NB4 (cell line): ENCODE measurements around the gene EIPR1.

Experiments used
- DNase-seq: peaks from one replicate; pipeline ENCODE4 v3.0.0; 2010; ENCODE audit warnings: low read depth
- H3K4me3 ChIP-seq: one replicate; pipeline ENCODE4 v1.5.1; 2011; ENCODE audit warnings: mild to moderate bottlenecking, low read depth, low read length, moderate library complexity
- MYC ChIP-seq: IDR thresholded peaks from 2 replicates; pipeline ENCODE4 v1.6.1; 2011; ENCODE audit warnings: low read depth, low read length
- POLR2A ChIP-seq: IDR thresholded peaks from 2 replicates; pipeline ENCODE4 v1.6.1; 2011; ENCODE audit warnings: mild to moderate bottlenecking; ENCODE audit not compliant: insufficient read length; ENCODE audit errors: extremely low read depth
- TF ChIP-seq, protein P1 (sequence below): IDR thresholded peaks from one replicate; pipeline ENCODE4 v1.5.1; 2012; ENCODE audit warnings: low read depth, low read length
- TF ChIP-seq, protein P2 (sequence below): IDR thresholded peaks from 2 replicates; pipeline ENCODE4 v1.6.1; 2011; ENCODE audit warnings: low read depth, low read length

EIPR1 gene

DNA sequence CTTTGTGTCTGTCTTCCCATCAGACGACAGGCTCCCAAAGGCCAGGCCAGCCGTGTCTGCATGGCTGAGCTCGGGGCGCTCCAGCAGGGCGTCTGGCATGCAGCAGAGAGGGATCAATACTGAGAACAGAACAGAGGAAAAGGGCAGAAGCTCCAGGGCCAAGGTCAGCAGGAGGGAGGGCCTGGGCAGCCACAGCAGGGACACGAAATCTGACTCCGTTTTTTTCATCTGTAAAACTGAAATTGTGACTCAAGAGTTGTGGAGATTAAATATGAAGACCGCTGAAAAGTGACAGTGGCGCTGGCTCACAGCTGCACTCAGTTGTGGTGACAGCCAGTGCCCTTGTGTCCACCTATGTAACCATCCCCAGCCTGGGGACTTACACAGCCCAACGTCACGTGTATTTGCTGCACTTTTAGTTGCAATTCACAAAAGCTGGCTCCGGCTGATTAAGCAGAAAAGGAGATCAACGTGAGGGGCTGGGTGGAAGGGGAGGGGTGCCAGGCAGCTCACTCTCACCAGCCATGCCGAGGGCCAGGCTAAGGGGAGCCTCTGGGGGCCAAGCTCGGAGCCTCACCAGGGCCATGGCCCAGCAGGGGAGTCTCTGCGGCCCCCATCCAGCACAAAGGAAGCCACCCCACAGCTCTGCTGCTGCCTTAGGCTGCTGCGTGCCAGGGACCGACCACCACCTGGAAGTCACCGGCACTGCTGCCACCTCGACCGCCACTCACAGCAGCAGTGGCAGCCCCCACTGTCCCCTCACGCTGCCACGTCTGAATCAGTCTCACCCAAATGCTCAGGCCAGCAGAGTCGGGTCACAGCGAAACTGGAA is 74.7 kb downstream of the EIPR1 start:
- no peak for TF ChIP-seq MYC
- TF ChIP-seq, protein P1, sequence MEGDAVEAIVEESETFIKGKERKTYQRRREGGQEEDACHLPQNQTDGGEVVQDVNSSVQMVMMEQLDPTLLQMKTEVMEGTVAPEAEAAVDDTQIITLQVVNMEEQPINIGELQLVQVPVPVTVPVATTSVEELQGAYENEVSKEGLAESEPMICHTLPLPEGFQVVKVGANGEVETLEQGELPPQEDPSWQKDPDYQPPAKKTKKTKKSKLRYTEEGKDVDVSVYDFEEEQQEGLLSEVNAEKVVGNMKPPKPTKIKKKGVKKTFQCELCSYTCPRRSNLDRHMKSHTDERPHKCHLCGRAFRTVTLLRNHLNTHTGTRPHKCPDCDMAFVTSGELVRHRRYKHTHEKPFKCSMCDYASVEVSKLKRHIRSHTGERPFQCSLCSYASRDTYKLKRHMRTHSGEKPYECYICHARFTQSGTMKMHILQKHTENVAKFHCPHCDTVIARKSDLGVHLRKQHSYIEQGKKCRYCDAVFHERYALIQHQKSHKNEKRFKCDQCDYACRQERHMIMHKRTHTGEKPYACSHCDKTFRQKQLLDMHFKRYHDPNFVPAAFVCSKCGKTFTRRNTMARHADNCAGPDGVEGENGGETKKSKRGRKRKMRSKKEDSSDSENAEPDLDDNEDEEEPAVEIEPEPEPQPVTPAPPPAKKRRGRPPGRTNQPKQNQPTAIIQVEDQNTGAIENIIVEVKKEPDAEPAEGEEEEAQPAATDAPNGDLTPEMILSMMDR, result no peak
- TF ChIP-seq POLR2A, result no peak
- TF ChIP-seq, protein P2, sequence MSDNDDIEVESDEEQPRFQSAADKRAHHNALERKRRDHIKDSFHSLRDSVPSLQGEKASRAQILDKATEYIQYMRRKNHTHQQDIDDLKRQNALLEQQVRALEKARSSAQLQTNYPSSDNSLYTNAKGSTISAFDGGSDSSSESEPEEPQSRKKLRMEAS, result no peak
- no peak for DNase-seq
- H3K4me3 ChIP-seq, result no peak overlapping the region

DNA sequence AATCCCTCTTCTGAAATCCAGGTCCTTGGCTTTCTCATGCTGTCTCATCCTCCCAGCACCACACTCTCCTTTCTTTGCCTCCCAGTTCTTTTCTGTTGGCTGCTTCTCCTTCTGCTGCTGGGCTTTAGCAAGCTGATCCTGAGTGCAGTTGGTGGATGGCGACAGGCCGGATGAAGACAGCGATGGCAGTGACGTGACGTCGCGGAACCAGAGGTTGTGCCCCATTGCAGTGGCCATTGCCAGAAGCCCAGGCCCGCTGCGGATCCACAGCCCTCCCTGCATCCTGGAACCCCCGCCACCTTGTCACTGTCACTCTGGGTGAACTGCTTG is 75.2 kb downstream of the EIPR1 start:
- TF ChIP-seq POLR2A, result no peak
- TF ChIP-seq, protein P2, result no peak
- TF ChIP-seq, protein P1, result no peak
- TF ChIP-seq MYC, result no peak
- H3K4me3 ChIP-seq, result no peak overlapping the region
- no peak for DNase-seq

DNA sequence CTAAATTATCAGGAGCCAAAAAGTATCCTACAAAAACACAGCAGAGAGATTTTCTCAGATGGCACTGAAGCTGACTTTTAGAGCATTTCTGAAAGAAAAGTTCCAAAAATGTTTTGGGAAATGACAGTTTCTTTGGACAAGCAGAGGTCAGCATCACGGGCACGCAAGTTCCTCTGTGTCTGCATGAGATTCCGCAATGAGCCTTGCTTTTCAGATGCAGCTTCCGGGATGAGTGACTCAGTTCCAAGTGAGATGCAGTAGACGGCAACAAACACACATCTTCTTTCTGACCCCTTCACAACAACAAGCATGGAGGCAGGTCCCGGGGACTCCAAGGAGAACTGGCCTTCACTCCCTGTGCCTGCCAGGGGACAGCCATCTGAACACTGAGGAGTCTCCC is 76.6 kb downstream of the EIPR1 start:
- no peak for TF ChIP-seq POLR2A
- TF ChIP-seq MYC, result no peak
- TF ChIP-seq, protein P1, result no peak
- TF ChIP-seq, protein P2, result no peak
- DNase-seq, result no peak

DNA sequence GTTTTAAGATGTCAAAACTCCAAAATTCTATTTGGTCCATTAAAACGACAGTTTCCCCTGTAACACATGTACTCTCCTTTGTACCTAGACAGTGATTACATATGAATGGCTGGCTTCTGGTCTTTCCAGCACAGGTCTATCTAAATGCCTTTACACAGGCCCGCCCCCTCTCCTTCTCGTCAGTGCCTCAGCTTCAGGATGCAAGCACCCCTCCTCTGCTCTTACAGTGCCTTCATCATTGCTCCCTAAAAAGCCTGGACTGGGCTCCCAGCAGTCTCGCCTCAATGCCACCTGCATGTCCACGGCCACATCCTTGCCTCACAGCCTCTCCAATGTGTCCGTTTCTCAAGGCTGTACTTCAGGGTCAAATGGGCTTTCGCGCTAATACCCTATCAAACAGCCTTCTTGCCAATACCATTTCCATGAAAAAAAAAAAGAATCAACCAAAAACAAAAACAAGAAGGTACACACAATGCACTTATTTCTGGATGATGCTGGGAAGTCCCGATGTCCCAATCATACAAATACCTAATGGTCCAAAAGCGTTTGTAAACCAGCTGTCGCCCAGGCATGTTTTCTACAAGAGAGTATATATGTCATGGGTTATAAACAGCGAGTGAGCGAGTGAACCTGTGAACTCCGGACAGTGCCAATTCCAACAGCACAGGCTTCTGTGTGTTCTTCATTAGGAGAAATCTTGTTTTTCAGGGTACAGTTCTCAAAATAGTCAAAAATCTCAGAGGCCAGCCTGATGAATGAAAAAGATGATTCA is 77.2 kb downstream of the EIPR1 start:
- H3K4me3 ChIP-seq, result no peak overlapping the region
- no peak for DNase-seq
- TF ChIP-seq POLR2A (no peak), MYC (no peak)
- TF ChIP-seq, protein P2, result no peak
- TF ChIP-seq, protein P1, result no peak

More for the DNA sequence above, 76.6 kb downstream of the EIPR1 start:
- H3K4me3 ChIP-seq, result no peak overlapping the region

DNA sequence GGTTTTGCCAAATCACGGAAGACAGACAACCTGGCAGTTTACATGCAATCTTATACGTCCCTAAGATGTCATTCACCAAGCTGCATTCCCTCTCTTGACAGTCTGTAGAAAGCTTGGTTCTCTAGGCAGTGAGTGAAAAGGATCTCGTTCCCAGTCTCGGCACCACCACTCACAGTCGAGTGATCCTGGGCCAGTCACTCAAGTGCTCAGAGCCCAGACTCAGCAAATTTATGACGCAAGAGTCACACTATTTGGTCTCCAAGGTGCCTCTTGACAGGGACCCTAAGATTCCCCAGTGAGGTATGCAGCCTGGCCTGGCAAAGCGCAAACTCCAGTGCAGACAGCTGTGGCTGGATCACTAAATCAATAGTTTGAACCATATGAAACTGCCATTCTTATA is 77.9 kb downstream of the EIPR1 start:
- DNase-seq, result no peak
- TF ChIP-seq MYC (no peak), POLR2A (no peak)
- TF ChIP-seq, protein P1, result no peak
- TF ChIP-seq, protein P2, result no peak
- no peak overlapping the region for H3K4me3 ChIP-seq
